Measurements from ENCODE around the gene SERPINB5. TPM values are rescaled to one million over a fixed set of nuclear protein-coding genes. Genes with fewer than 3 reads are reported as not detected.

Gene SERPINB5
- total and polyA plus RNA-seq, 2 of the 13 experiments (the other 11 are each of a cell fraction or from before 2014, with no cell fraction given): not detected

DNA sequence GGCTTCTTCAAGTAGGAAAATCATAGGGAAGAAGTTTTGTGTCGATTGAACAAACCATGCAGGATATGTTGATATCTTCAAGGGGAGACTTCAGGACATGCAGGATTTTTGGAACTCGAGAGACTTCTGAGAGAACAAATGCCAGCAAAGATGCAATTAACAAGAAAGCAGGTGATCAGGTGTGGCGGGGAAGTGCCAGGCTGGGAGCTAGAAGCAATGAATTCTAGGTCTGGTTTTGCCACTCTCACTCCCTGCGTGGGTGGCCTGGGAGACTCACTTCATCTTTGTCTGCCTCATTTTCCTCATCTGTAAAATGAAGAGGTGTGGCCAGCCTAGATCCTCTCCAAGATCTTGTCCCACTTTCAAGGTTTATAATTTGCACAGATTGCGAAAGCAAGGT, 3.1 kb downstream of the SERPINB5 start (continued):
- TF ChIP-seq ZNF646 (CRISPR knock-in tag; IDR thresholded peaks at IDR 0.05) (no peak), PHF20 (CRISPR knock-in tag; IDR thresholded peaks at IDR 0.05) (no peak), PTBP1 (IDR thresholded peaks at IDR 0.05; ENCODE audit: low read depth, low read length, poor library complexity, severe bottlenecking) (no peak), PHF8 (CRISPR knock-in tag; IDR thresholded peaks at IDR 0.05) (no peak), ARID5B (CRISPR knock-in tag; IDR thresholded peaks at IDR 0.05) (no peak), EEA1 (CRISPR knock-in tag; IDR thresholded peaks at IDR 0.05; ENCODE audit: borderline replicate concordance) (no peak)
